PFSK-1 (cell line): ENCODE results near the gene TNKS2.

Experiments
- FOXP2 ChIP-seq: optimal IDR thresholded peaks from 2 replicates; pipeline ENCODE3; 2011; ENCODE audit warnings: borderline replicate concordance, control low read depth, inconsistent platforms; ENCODE audit not compliant: insufficient read depth; ENCODE audit errors: extremely low read length, extremely low read depth
- POLR2AphosphoS5 ChIP-seq: IDR thresholded peaks from 2 replicates; pipeline ENCODE4 v1.6.1; 2012; ENCODE audit warnings: low read depth, mild to moderate bottlenecking, control low read depth, low read length, moderate library complexity
- REST ChIP-seq, 2 experiments: IDR thresholded peaks; 2 replicates each; pipeline versions ENCODE4 v1.6.1 to v1.8.0; 2011 to 2012; ENCODE audit warnings: low read depth in 2 of 2, low read length in 2 of 2, control low read depth in 1 of 2, inconsistent platforms in 1 of 2, mild to moderate bottlenecking in 1 of 2, moderate library complexity in 1 of 2; ENCODE audit not compliant: insufficient read depth in 1 of 2
- SIN3A ChIP-seq: IDR thresholded peaks from 2 replicates; pipeline ENCODE4 v1.6.1; 2012; ENCODE audit warnings: mild to moderate bottlenecking, low read length, moderate library complexity, borderline replicate concordance; ENCODE audit not compliant: insufficient read depth
- TAF1 ChIP-seq: IDR thresholded peaks from 2 replicates; pipeline ENCODE4 v1.6.1; 2012; ENCODE audit warnings: low read length, control low read depth, borderline replicate concordance; ENCODE audit not compliant: insufficient read depth

TNKS2 gene

GRCh38 chr10:91779011-91779605 is 19.1 kb upstream of the TNKS2 start:
- TF ChIP-seq POLR2AphosphoS5 (no peak), REST (IDR thresholded peaks at IDR 0.05; ENCODE audit: insufficient read depth in 1 of 2, low read depth in 2 of 2, low read length in 2 of 2) (no peak), SIN3A (no peak), TAF1 (no peak), FOXP2 (no peak)

DNA sequence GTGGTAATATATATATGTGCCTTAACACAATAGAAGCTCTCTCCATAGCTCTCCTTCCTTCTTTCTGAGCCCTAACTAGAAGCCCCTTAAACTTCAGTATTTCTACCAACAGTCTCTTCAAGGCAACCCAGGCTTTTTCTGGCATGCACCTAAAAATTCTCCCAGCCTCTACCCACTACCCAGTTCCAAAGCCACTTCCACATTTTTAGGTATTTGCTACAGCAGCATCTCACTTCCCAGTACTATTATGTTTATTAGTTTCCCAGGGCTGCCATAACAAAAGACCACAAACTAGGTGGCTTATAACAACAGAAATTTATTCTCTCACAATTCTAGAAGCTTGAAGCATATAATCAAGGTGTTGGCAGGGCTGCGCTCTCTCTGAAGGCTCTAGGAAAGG is 15.7 kb upstream of the TNKS2 start:
- TF ChIP-seq FOXP2 (no peak), POLR2AphosphoS5 (no peak), REST (IDR thresholded peaks at IDR 0.05; ENCODE audit: insufficient read depth in 1 of 2, low read depth in 2 of 2, low read length in 2 of 2) (no peak), SIN3A (no peak), TAF1 (no peak)

GRCh38 chr10:91785830-91786229 is 12.4 kb upstream of the TNKS2 start:
- TF ChIP-seq REST (IDR thresholded peaks at IDR 0.05; ENCODE audit: insufficient read depth in 1 of 2, low read depth in 2 of 2, low read length in 2 of 2): no peak
- TF ChIP-seq FOXP2: no peak
- no peak for TF ChIP-seq SIN3A
- TF ChIP-seq POLR2AphosphoS5: no peak
- TF ChIP-seq TAF1: no peak

DNA sequence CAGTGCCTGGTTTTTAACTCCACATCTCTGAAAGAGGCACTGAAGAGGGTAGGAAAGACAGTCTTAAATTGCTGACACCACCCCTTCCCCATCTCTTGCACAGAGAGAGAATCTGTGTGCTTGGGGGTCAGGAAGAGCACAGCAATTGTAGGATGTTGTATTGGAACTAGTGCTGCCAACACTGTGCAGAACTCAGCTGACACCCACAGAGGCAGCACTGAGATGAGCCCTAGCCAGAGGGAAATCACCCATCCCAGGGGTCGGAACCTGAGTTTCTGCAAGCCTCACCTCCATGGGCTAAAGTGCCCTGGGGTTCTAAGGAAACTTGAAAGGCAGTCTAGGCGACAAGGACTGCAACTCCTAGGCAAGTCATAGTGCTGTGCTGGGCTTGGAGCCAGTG is 11.0 kb upstream of the TNKS2 start:
- TF ChIP-seq POLR2AphosphoS5 (no peak), FOXP2 (no peak), REST (IDR thresholded peaks at IDR 0.05; ENCODE audit: insufficient read depth in 1 of 2, low read depth in 2 of 2, low read length in 2 of 2) (no peak), TAF1 (no peak), SIN3A (no peak)
